OCI-LY7 (cell line): Measurements from ENCODE around the gene CDCA7L. TPM values are rescaled to one million over a fixed set of nuclear protein-coding genes. Genes with fewer than 3 reads are reported as not detected.
"Not testable (repeated sequence)": the region's sequence is repeated elsewhere in the genome, so short reads cannot be mapped to it uniquely, and the experiment has no call there.

ENCODE experiments used
- BruUV-seq: library from RNA; stranded (reverse); fragments of 400-500 nt; replicated peaks from 2 replicates; lab custom pipeline; 2021; lab: Mats Ljungman, UMichigan
- CTCF ChIA-PET: fragments of 300-600 bp; sonication (Branson Sonifier 250); formaldehyde crosslinking; loops from one replicate; lab custom pipeline; 2022; ENCODE audit warnings: antibody characterized with exemption; ENCODE audit not compliant: unreplicated experiment; lab: Charles Lee
- POLR2A ChIA-PET: fragments of 300-600 bp; sonication (Branson Sonifier 250); formaldehyde crosslinking; loops from one replicate; lab custom pipeline; 2022; ENCODE audit warnings: antibody characterized with exemption; lab: Charles Lee
- DNase-seq: peaks from one replicate; pipeline ENCODE4 v3.0.0-alpha.2; 2015; ENCODE audit warnings: low spot score
- H2AFZ ChIP-seq: fragments of 200-600 bp; sonication (generic), shearing (Covaris generic); 2 replicates; pipeline ENCODE4 v1.6.1; 2014; ENCODE audit warnings: mild to moderate bottlenecking, antibody characterized with exemption, low read length, moderate library complexity
- H3K27ac ChIP-seq: fragments of 200-600 bp; sonication (generic); 2 replicates; pipeline ENCODE4 v1.5.1; 2014; ENCODE audit warnings: mixed run types, low read depth, mild to moderate bottlenecking, moderate library complexity, low read length, inconsistent platforms; ENCODE audit not compliant: poor library complexity, severe bottlenecking
- H3K36me3 ChIP-seq: fragments of 200-600 bp; sonication (generic); 2 replicates; pipeline ENCODE4 v1.6.1; 2014; ENCODE audit warnings: mild to moderate bottlenecking, antibody characterized with exemption, low read length, moderate library complexity, mixed read lengths; ENCODE audit not compliant: insufficient read depth
- H3K4me1 ChIP-seq: fragments of 200-600 bp; sonication (generic); 2 replicates; pipeline ENCODE4 v1.5.1; 2014; ENCODE audit warnings: mild to moderate bottlenecking, low read length; ENCODE audit not compliant: insufficient read depth, poor library complexity, severe bottlenecking
- H3K4me2 ChIP-seq: fragments of 200-600 bp; sonication (generic); 2 replicates; pipeline ENCODE4 v1.6.1; 2014; ENCODE audit warnings: mild to moderate bottlenecking, low read length
- H3K4me3 ChIP-seq: fragments of 200-600 bp; sonication (generic); 2 replicates; pipeline ENCODE4 v1.5.1; 2014; ENCODE audit warnings: mild to moderate bottlenecking, low read depth, low read length; ENCODE audit not compliant: poor library complexity, severe bottlenecking
- H3K79me2 ChIP-seq: fragments of 200-600 bp; sonication (generic); 2 replicates; pipeline ENCODE4 v1.6.1; 2016; ENCODE audit warnings: low read depth, mild to moderate bottlenecking, low read length, moderate library complexity, mixed read lengths; ENCODE audit not compliant: insufficient read depth
- H3K9me2 ChIP-seq: fragments of 200-600 bp; sonication (generic); 2 replicates; pipeline ENCODE4 v1.6.1; 2016; ENCODE audit warnings: mild to moderate bottlenecking, low read length, mixed read lengths; ENCODE audit not compliant: insufficient read depth
- H3K9me3 ChIP-seq: fragments of 200-600 bp; sonication (generic); 2 replicates; pipeline ENCODE4 v1.6.1; 2014; ENCODE audit warnings: mild to moderate bottlenecking, mixed run types, low read length, mixed read lengths
- H4K20me1 ChIP-seq: fragments of 200-600 bp; sonication (generic); 2 replicates; pipeline ENCODE4 v1.6.1; 2014; ENCODE audit warnings: mild to moderate bottlenecking, antibody characterized with exemption, low read length, moderate library complexity, mixed read lengths; ENCODE audit not compliant: insufficient read depth
- EZH2phosphoT487 ChIP-seq: fragments of 200-600 bp; sonication (generic); IDR thresholded peaks from 2 replicates; pipeline ENCODE4 v1.6.1; 2018; ENCODE audit warnings: low read depth, borderline replicate concordance, mild to moderate bottlenecking, mixed run types, antibody characterized with exemption, low read length, moderate library complexity, mixed read lengths
- intact Hi-C: fragments of 100-400 bp; cut with micrococcal nuclease; formaldehyde crosslinking; loops from one replicate; pipeline ENCODE4 v1.10.0; 2022; ENCODE audit not compliant: unreplicated experiment
- total RNA-seq, 2 experiments: library from RNA; depleted of rRNA in 1 of 2; stranded (reverse); fragments of >200 nt in 1 of 2; shearing (Covaris generic) in 1 of 2; gene quantifications; 2 replicates each; pipeline ENCODE4 v1.2.3, GENCODE V29; 2014 to 2022
- TF ChIP-seq, protein P1 (sequence below): fragments of 200-600 bp; sonication (generic); conservative IDR thresholded peaks from 2 replicates; pipeline ENCODE4 v1.5.1; 2014; ENCODE audit warnings: mild to moderate bottlenecking, antibody characterized with exemption, low read length, moderate library complexity, mixed read lengths

The CDCA7L gene
- total RNA-seq, 2 experiments from 2014 or later, result 155 to 173 TPM

GRCh38 chr7:21867226-21867625 is 78.5 kb downstream of the CDCA7L start:
- H3K9me3 ChIP-seq, result no peaks in the 10 kb centered on the region
- no peak overlapping the region for H2AFZ ChIP-seq
- H4K20me1 ChIP-seq, result no peaks in the 10 kb centered on the region
- no peak for DNase-seq
- H3K4me2 ChIP-seq, result no peak overlapping the region
- no peak overlapping the region for H3K4me3 ChIP-seq
- H3K27ac ChIP-seq, result no peak overlapping the region
- no peak for TF ChIP-seq EZH2phosphoT487
- TF ChIP-seq, protein P1, sequence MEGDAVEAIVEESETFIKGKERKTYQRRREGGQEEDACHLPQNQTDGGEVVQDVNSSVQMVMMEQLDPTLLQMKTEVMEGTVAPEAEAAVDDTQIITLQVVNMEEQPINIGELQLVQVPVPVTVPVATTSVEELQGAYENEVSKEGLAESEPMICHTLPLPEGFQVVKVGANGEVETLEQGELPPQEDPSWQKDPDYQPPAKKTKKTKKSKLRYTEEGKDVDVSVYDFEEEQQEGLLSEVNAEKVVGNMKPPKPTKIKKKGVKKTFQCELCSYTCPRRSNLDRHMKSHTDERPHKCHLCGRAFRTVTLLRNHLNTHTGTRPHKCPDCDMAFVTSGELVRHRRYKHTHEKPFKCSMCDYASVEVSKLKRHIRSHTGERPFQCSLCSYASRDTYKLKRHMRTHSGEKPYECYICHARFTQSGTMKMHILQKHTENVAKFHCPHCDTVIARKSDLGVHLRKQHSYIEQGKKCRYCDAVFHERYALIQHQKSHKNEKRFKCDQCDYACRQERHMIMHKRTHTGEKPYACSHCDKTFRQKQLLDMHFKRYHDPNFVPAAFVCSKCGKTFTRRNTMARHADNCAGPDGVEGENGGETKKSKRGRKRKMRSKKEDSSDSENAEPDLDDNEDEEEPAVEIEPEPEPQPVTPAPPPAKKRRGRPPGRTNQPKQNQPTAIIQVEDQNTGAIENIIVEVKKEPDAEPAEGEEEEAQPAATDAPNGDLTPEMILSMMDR, result no peak
- POLR2A ChIA-PET, result interaction anchor here (1.4 kb wide), 1 partner anchor 12 kb away, joined by 5 read pairs; no protein-coding TSS in a partner anchor
- CTCF ChIA-PET, result no interaction called here
- no peaks in the 10 kb centered on the region for H3K4me1 ChIP-seq
- H3K79me2 ChIP-seq, result no peaks in the 10 kb centered on the region
- H3K36me3 ChIP-seq, result no peaks in the 10 kb centered on the region
- no peaks in the 10 kb centered on the region for H3K9me2 ChIP-seq
- BruUV-seq, result no TSS peak
- intact Hi-C loops, result no loop called here

GRCh38 chr7:21866731-21867130 is 79.0 kb downstream of the CDCA7L start:
- POLR2A ChIA-PET, result interaction anchor here (0.6 kb wide), 2 partner anchors 178 to 961 kb away, joined by 5 read pairs; no protein-coding TSS in a partner anchor

GRCh38 chr7:21865631-21866204 is 80.0 kb downstream of the CDCA7L start:
- H3K36me3 ChIP-seq, H3K4me3 ChIP-seq, H3K27ac ChIP-seq, H2AFZ ChIP-seq, H3K9me3 ChIP-seq, H3K79me2 ChIP-seq, H3K9me2 ChIP-seq, BruUV-seq, H3K4me1 ChIP-seq, H3K4me2 ChIP-seq, DNase-seq, H4K20me1 ChIP-seq, intact Hi-C loops: not testable (repeated sequence)
- ChIA-PET CTCF (interaction anchor here (0.6 kb wide), 1 partner anchor 302 kb away, joined by 6 read pairs; no protein-coding TSS in a partner anchor), POLR2A (interaction anchor here (0.5 to 0.7 kb wide), 4 partner anchors 115 to 294 kb away, joined by 3 to 5 read pairs (median 4); no protein-coding TSS in a partner anchor)

More at GRCh38 chr7:21866731-21867130, 79.0 kb downstream of the CDCA7L start:
- no peaks in the 10 kb centered on the region for H3K9me3 ChIP-seq
- H3K36me3 ChIP-seq, result no peaks in the 10 kb centered on the region
- H3K27ac ChIP-seq, result no peak overlapping the region
- intact Hi-C loops, result no loop called here
- CTCF ChIA-PET, result no interaction called here
- H3K4me2 ChIP-seq, result no peak overlapping the region
- H4K20me1 ChIP-seq, result no peaks in the 10 kb centered on the region
- H2AFZ ChIP-seq, result no peak overlapping the region
- no peaks in the 10 kb centered on the region for H3K4me1 ChIP-seq
- BruUV-seq, result no TSS peak
- no peak overlapping the region for H3K4me3 ChIP-seq
- H3K9me2 ChIP-seq, result no peaks in the 10 kb centered on the region
- no peak for DNase-seq
- TF ChIP-seq, protein P1, result no peak
- no peak for TF ChIP-seq EZH2phosphoT487
- no peaks in the 10 kb centered on the region for H3K79me2 ChIP-seq
